ENCODE measurements around the gene PRKAG2. TPM values are rescaled to one million over a fixed set of nuclear protein-coding genes. Genes with fewer than 3 reads are reported as not detected.

The PRKAG2 gene
- total RNA-seq, 2 donors from 2014 or later: 22.1 to 35.7 TPM

DNA sequence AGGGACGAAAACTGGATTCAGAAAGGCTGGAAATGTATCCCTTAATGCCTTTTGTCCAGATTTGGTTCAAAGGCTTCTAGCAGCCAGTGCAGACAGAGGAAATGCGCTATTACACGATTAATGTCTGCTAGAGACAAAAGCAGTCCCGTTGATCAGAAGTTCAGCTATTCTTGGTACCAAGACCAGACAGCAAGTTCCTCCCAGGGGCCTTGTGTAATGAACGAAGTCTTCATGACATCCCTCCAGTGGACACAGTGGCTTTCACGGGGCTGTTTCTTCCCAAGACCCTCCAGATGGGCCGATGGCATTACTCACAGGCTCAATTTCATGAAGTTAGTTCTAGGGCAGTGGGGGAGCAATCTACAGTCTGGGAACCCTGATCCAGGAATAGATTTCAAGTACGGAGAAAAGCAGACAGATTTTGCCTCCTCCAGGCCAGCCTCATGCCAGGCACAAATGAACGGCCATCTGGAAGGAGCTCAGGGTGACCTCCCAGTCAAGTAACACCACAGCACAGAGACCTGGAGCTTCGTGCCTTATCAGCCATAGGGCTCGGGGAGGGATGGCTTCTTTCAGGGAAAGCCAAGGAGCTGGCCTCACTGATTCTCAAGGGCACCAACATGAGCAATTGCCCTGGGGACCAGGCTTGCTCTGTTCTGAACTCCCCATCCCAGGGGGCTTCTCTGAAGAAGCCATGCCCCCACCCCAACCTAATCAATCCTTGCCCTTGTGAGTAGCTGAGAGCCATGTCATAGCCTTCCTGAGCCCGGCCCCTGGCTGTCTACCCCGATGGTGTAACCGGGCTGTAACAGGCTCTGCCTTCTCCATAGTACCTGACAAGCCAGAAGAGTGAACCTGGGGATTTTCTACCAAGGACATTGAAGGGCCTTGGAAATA lies 101.1 kb downstream of the PRKAG2 start:
- no peak for ATAC-seq
- Mint-ChIP-seq H3K9me3 (no peaks in the 10 kb centered on the region), H3K27ac (no peak overlapping the region), H3K36me3 (no peaks in the 10 kb centered on the region)
- DNase-seq (ENCODE audit: low spot score in 2 of 2): no peak

DNA sequence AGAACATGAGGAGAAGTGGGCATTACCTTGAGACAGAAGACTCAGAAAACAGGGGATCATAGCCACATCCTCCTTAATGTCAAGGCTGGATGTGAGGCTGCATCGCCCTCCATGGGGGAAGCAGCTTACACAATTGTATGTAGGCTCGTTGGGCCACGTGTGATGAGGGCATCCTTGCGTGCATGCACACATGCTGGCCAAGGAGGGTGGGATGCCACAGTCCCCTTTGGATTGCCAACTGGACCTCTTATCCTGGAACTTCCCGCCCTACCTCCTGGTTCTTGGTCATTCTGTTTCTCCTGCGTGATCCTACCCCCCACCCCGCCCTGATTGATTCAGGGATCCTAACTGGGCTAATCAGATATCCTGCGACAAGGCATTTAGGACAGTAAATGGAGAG lies 102.0 kb downstream of the PRKAG2 start:
- H3K36me3 Mint-ChIP-seq: no peaks in the 10 kb centered on the region
- DNase-seq (ENCODE audit: low spot score in 2 of 2): no peak
- no peak for ATAC-seq
- H3K27ac Mint-ChIP-seq: no peak overlapping the region
- H3K9me3 Mint-ChIP-seq: no peaks in the 10 kb centered on the region

DNA sequence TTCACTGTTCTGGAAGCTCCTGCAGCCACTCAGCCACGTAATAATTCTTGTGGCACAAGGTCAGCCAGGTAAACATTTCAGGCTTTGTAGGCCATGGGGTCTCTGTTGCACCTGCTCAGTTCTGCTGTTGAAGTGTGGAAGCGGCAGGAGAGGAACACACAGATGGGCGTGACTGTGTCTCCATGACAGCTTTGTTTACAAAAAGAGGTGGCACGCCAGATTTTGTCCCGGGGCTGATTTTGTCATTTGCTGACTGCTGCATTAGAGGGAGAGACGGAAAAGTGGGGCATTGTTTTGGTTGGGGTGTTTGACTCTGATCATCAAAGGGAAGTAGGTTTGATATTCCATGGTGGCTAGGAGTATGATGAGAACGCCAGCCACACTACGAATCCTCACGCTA lies 103.1 kb downstream of the PRKAG2 start:
- no peaks in the 10 kb centered on the region for H3K9me3 Mint-ChIP-seq
- H3K36me3 Mint-ChIP-seq: no peaks in the 10 kb centered on the region
- DNase-seq (ENCODE audit: low spot score in 2 of 2): no peak
- ATAC-seq: no peak
- no peak overlapping the region for H3K27ac Mint-ChIP-seq

DNA sequence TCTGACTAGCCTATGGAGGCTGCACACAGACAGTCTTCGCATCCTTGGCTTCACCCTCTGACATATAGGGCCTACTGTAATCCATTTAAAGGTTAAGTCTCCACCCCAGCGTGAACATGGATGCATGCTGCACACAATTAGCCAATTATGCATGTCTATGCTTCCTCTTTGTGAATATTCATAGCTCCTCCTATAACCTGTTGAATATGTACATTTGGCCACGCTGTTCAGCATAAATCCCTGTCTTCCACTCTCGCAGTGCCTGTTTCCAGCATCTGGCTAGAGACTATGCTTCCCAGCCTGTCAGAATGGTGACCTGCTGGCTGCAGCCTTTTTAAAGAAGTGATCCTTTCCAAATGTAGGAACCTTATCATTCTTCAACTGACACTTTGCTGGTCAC lies 106.7 kb downstream of the PRKAG2 start:
- DNase-seq (ENCODE audit: low spot score in 2 of 2) (no peak), ATAC-seq (no peak)
- Mint-ChIP-seq H3K9me3 (peaks cover 0 to under 1% of the 10 kb centered on the region in 2 donors), H3K27ac (no peak overlapping the region), H3K36me3 (peaks cover 5 to 11% of the 10 kb centered on the region in 2 donors)

DNA sequence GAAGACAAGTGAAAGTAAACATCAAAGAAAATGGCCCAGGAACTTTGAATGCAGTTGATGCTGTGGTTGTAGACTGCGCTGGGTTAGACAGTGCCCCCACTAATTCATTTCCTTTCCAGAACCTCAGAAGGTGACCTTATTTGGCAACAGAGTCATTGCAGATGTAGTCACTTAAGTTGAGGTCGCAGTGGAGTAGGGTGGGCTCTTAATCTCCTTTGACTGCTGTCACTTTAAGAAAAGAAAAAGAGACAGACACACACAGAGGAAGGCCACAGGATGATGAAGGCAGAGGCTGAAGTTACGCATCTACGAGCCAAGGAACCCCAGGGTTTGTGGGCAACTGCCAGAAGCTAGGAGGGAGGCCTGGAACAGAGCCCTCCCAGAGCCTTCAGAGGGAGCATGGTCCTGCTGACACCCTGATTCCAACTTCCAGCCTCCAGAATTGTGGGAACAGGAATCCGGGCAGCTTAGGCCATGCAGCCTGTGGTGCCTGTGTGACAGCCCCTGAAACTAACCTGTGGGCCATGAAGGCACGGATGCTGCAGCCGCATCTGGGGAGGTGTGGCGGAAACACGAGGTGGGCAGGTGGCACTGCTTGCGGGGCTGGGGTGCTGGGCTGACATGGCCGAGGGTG lies 107.6 kb downstream of the PRKAG2 start:
- ATAC-seq: peak; percentile 85 to 92
- Mint-ChIP-seq H3K27ac (peak overlapping the region; percentile 77 to 80), H3K9me3 (peaks cover 0 to 5% of the 10 kb centered on the region in 2 donors), H3K36me3 (peaks cover 5 to 16% of the 10 kb centered on the region in 2 donors)
- peak in 1 of 2 donors; percentile 35 for DNase-seq (ENCODE audit: low spot score in 2 of 2)

DNA sequence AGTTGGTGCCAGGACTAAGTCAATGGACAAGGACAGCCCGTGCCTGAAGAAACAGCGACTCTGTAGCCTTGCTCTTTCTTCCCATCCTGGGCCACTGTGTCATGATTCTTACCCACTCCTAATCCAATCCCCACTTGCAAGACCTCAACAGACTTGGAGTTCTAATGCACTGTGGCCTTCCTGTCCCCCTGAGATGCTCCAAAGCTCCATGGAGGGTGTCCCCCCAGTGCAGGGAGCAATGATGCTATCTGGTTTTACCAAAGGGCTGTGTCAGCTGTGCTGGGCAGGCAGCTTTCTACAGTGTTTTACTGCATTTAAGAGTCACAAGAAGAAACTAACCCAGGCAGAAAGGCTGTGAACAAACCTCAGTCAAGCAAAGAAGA lies 108.1 kb downstream of the PRKAG2 start:
- Mint-ChIP-seq H3K9me3 (peaks cover 0 to 5% of the 10 kb centered on the region in 2 donors), H3K36me3 (peaks cover 5 to 16% of the 10 kb centered on the region in 2 donors), H3K27ac (peak overlapping the region; percentile 77 to 80)
- DNase-seq (ENCODE audit: low spot score in 2 of 2) (peak in 1 of 2 donors; percentile 22), ATAC-seq (no peak)

DNA sequence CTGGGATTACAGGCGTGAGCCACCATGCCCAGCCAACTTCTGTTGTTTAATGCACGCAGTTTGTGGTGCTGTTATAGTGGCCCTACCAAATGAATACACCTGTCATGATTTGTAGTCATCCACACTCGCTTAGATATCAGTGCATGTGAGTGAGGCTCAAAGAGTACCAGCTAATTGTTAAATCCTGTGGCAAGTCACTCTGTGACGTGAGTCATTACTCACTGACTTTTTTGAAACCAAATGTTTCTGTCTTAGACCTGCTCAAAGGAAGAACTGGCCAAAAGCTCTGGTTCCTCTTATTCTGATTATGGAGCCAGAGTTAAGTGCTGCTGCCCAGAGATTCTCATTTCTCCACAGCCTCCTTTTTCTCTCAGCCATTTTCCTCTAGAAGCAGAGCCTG lies 109.4 kb downstream of the PRKAG2 start:
- H3K9me3 Mint-ChIP-seq: peaks cover 0 to 5% of the 10 kb centered on the region in 2 donors
- ATAC-seq (peak; percentile 60 to 66), DNase-seq (ENCODE audit: low spot score in 2 of 2) (no peak)
- peak overlapping the region; percentile 62 to 77 for H3K27ac Mint-ChIP-seq
- peaks cover 5 to 16% of the 10 kb centered on the region in 2 donors for H3K36me3 Mint-ChIP-seq

DNA sequence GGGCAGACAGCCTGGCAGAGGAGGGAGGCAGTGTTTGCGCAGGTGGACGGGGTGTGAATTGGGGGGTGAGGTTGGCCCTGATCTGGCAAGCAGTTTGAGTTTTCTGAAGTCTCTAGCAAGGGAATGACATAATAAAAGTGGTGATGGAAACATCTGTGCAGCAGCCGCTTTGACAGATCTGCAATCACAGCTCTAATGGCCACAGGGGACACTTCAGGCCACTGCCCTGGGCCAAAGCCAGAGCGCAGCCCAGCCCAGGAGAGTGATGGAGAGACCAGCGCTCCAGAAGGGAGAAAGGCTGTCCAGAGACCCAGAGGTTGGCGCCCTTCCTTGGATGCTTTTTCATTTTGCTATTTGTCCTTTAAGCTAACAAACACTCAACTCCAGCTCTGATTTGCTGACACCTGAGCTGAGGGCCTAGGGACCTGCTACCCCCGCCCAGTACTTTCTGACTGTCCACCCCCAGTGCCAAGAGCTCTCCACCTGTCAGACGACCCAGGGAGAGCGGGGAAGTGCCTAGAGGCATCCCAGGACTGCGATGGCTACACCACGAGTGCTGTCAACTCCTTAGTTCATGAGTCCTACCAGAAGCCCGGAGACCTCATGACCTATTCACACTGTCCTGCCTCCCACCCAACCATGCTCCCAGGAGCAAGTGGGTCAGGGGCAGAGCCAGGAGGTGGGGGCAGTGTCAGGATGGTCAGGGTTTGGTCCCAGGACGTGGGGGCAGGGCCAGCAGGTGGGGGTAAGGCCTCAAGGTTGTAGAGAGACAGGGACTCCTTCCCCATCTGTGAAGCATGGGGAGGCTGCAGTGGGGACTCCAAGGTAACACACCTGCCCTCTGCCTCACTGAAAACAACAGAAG lies 112.6 kb downstream of the PRKAG2 start:
- Mint-ChIP-seq H3K36me3 (peaks cover 5 to 16% of the 10 kb centered on the region in 2 donors), H3K27ac (peak overlapping the region in 1 of 2 donors; percentile 63), H3K9me3 (peaks cover 0 to 5% of the 10 kb centered on the region in 2 donors)
- ATAC-seq (no peak), DNase-seq (ENCODE audit: low spot score in 2 of 2) (no peak)

DNA sequence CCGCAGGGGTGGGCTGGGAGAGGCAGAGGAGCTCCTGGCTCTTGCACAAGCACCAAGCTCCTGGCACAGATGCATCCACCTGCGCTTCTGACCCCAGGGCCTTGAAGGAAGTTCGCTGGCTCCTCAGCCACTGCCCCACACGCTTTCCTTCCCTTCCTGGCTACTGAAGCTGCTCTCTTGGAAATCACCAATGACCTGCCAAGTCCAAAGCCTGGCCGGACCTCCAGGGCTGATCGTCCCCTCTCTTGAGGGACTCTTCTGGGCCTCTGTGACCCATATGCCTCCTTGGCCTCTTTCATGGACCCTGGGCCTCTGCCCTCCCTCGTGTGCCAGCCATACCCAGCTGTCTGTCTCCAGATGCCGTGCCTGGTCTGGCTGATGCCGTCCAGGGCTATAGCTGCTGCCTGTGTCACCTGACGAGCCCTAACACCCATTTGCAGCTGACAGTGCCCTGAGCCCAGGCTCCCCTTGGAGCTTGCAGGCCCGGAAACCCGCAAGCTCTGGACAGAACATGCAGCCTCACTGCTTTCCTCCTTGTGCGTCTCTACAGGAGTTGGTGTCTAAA lies 113.4 kb downstream of the PRKAG2 start:
- H3K36me3 Mint-ChIP-seq: peaks cover 5 to 16% of the 10 kb centered on the region in 2 donors
- H3K27ac Mint-ChIP-seq: peak overlapping the region in 1 of 2 donors; percentile 36

DNA sequence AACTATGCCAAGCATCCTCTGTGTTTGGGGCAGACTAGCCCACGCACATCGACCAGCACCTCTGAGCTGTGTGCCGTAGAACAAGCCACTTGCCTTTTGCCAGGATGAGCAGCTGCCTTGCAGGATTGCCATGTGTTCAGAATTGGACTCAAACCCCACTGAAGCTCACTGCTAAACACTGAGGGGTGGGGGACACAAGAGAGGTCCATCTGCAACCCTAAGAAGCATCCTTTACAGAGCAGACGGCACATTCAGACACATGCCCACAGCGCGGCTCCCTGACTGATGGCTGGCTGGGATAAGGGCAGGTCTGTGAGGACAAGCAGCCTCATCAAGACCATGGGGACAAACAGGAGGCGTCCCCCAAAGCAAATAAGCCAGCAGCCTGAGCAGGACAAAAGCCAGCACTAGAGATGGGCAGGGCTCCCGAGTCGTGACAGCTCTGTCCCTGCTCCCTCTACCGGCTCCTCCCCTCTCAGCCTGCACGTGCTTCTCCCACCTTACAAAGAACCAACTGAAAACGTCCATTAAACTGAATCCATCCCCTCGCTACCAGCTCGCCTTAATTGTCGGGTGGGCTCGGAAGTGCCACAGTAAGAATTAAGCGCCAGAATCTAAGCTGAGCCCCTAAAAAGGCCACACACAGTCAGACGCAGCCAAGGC lies 114.2 kb downstream of the PRKAG2 start:
- ATAC-seq: no peak

More for the DNA sequence above, 113.4 kb downstream of the PRKAG2 start:
- DNase-seq (ENCODE audit: low spot score in 2 of 2): no peak
- ATAC-seq: no peak
- H3K9me3 Mint-ChIP-seq: peaks cover 0 to 5% of the 10 kb centered on the region in 2 donors

DNA sequence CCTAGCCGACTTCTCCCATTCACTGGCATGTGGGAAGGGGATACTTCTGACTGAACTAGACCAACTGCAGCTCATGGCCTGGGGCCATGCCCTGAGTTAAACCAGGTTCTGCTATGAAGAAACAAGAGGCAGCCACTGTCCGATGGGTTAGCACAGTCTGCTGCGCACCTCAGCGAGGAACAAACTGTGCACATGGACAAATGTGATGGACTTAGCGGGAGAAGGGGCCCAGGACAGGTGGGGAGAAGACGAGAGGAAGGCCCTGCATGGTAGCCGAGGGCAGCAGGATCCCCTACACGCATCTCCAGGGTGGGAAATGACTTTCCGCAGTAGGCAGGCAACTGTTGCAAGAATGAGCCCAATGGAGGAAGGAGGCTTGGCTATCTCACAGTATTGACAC lies 115.0 kb downstream of the PRKAG2 start:
- Mint-ChIP-seq H3K36me3 (peaks cover 5 to 16% of the 10 kb centered on the region in 2 donors), H3K9me3 (peaks cover 0 to 5% of the 10 kb centered on the region in 2 donors), H3K27ac (no peak overlapping the region)
- no peak for ATAC-seq
- no peak for DNase-seq (ENCODE audit: low spot score in 2 of 2)

More for the DNA sequence above, 114.2 kb downstream of the PRKAG2 start:
- DNase-seq (ENCODE audit: low spot score in 2 of 2): no peak
- peaks cover 0 to 5% of the 10 kb centered on the region in 2 donors for H3K9me3 Mint-ChIP-seq
- H3K36me3 Mint-ChIP-seq: peaks cover 5 to 16% of the 10 kb centered on the region in 2 donors
- H3K27ac Mint-ChIP-seq: no peak overlapping the region

DNA sequence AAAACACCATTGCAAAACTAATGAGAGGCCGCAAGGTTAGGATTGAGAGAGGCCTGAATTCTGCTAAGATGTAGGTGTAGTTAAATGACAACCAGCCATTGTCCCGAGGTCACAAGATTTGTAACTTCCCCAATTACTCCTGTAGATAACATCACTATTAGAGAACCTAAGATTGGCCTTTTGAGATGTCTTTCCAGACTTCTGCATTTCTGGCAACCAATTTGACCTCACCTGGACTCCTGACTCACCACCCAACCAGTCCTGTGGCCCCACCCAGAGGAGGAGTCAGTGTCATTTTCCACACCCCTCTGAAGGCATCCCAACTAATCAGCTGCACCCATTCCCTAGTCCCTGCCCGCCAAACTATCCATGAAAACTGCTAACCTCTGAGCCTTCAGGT lies 115.7 kb downstream of the PRKAG2 start:
- H3K9me3 Mint-ChIP-seq: peaks cover 0 to 5% of the 10 kb centered on the region in 2 donors
- H3K27ac Mint-ChIP-seq: no peak overlapping the region
- no peak for DNase-seq (ENCODE audit: low spot score in 2 of 2)
- no peak for ATAC-seq
- H3K36me3 Mint-ChIP-seq: peaks cover 5 to 15% of the 10 kb centered on the region in 2 donors

DNA sequence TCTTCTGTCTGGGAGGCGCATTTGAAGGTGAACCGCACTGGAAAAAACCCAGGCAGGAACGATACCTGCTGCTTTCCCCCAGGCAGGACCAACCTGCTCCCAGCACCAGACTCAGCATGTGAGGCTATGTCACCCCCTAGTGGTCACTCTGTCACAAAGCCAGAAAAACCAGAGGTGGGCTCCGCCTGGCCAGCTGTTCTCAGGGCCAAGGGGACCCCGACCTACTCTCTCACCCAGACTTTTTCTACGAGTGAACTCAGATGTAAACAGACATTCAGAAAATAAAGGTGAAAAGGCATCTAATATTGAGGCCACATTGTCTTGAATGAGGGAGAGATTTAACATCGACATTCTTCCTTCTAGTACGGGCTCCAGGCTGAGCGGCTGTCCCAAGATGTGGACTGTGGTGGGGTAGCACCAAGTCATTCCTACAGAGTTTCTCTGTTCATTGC lies 117.3 kb downstream of the PRKAG2 start:
- peak overlapping the region; percentile 77 to 95 for H3K27ac Mint-ChIP-seq
- peak; percentile 18 to 65 for ATAC-seq

DNA sequence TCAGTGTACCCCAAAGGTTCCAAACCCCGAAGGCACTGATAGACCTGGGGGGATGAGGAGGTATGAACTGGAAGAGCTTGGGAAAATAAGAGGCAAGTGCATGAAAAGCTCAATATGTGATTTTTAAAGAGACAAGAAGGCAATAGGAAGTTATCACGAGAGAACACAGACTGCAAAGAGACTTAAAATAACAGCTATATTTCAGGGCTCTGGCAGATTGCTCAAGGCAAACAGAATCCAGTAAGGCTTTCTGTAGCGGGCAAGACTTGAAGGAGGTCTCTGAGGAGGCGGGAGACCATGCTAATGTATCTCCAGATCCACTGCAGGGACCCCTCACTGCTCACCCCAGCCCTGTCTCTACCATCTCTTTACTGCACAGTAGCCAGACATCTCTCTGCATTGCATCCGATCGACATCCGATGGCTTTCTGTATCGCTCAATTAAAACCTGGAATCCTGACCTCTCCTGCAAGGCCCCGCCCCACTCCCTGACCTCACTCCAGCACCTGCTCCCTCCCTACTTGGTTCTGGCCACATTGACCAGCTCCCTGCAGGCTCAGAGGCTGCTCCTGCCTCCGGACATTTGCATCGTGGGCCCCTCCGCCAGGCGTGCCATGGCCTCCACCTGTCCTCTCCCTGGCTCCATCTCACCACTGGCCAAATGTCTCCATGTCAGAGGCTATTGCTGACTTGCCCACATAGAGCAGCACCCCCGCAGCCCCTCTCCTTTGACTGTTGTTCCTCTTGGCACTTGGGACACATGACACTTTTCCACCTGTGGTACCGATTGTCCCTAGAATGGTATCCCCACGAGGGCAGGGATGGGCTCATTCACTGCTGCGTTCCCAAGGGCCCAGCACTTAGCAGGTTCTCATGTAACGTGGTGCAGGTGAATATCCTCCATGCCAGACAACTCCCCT lies 118.0 kb downstream of the PRKAG2 start:
- Mint-ChIP-seq H3K27ac (peak overlapping the region; percentile 17 to 95), H3K9me3 (no peaks in the 10 kb centered on the region), H3K36me3 (no peaks in the 10 kb centered on the region)
- DNase-seq (ENCODE audit: low spot score in 2 of 2) (no peak), ATAC-seq (no peak)

More for the DNA sequence above, 117.3 kb downstream of the PRKAG2 start:
- no peaks in the 10 kb centered on the region for H3K9me3 Mint-ChIP-seq
- peak in 1 of 2 donors; percentile 58 for DNase-seq (ENCODE audit: low spot score in 2 of 2)
- H3K36me3 Mint-ChIP-seq: no peaks in the 10 kb centered on the region

DNA sequence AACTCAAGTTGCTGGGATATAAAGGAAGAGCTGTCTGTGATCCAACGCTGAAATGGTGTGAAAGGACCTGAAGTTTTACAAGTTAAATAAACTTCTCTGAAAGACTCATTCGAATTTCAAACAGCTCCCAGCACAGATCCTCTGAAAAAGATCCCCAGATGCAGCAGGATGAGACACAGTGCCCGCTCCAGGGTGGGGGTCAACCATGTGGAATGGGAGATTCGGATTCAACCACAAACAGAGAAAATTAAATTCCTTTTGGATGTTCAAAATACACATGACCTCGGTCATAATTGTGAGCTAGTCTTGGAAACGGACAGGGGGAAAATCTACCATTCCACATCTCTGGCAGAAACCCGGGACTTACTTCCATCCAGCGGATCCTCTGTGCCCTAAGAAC lies 119.6 kb downstream of the PRKAG2 start:
- ATAC-seq (no peak), DNase-seq (ENCODE audit: low spot score in 2 of 2) (no peak)
- Mint-ChIP-seq H3K27ac (peak overlapping the region; percentile 90 to 95), H3K9me3 (no peaks in the 10 kb centered on the region), H3K36me3 (no peaks in the 10 kb centered on the region)

Data from activated naive CD4-positive, alpha-beta T cell treated with anti-CD3 and anti-CD28 coated beads, Interleukin-2, amount 50 U/mL, for 72 hours (primary cell).